ENCODE results near the gene NOS1AP.

Gene NOS1AP

DNA sequence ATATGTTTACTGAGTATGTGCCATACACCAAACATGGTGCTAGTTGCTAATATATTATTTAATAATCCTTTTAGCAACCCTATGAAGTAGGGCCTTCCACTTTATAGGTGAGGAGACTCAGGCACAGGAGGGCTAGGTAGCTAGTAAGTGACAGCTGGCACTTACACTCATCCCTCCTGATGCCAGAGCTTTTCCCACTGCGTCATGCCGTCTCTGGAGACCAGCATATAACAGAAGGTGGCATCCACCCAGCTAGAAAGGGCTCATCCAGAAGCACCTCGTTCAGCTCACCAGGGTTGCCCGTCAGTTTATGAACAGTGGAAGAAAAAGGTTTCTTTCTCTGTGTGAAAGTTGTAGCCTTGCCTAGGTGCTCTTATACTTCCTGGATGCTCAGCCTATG is 108.9 kb downstream of the NOS1AP start:
- H3K4me3 ChIP-seq (ENCODE audit: low read depth, low read length), result no peak overlapping the region
- TF ChIP-seq POLR2A (IDR thresholded peaks at IDR 0.05; ENCODE audit: extremely low read depth, insufficient read length) (no peak), MYC (IDR thresholded peaks at IDR 0.05; ENCODE audit: low read depth, low read length) (no peak)
- TF ChIP-seq, protein P1, sequence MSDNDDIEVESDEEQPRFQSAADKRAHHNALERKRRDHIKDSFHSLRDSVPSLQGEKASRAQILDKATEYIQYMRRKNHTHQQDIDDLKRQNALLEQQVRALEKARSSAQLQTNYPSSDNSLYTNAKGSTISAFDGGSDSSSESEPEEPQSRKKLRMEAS (IDR thresholded peaks at IDR 0.05; ENCODE audit: low read depth, low read length), result no peak
- TF ChIP-seq, protein P2, sequence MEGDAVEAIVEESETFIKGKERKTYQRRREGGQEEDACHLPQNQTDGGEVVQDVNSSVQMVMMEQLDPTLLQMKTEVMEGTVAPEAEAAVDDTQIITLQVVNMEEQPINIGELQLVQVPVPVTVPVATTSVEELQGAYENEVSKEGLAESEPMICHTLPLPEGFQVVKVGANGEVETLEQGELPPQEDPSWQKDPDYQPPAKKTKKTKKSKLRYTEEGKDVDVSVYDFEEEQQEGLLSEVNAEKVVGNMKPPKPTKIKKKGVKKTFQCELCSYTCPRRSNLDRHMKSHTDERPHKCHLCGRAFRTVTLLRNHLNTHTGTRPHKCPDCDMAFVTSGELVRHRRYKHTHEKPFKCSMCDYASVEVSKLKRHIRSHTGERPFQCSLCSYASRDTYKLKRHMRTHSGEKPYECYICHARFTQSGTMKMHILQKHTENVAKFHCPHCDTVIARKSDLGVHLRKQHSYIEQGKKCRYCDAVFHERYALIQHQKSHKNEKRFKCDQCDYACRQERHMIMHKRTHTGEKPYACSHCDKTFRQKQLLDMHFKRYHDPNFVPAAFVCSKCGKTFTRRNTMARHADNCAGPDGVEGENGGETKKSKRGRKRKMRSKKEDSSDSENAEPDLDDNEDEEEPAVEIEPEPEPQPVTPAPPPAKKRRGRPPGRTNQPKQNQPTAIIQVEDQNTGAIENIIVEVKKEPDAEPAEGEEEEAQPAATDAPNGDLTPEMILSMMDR (IDR thresholded peaks at IDR 0.05; ENCODE audit: low read depth, low read length), result no peak
- DNase-seq (ENCODE audit: low read depth), result no peak

DNA sequence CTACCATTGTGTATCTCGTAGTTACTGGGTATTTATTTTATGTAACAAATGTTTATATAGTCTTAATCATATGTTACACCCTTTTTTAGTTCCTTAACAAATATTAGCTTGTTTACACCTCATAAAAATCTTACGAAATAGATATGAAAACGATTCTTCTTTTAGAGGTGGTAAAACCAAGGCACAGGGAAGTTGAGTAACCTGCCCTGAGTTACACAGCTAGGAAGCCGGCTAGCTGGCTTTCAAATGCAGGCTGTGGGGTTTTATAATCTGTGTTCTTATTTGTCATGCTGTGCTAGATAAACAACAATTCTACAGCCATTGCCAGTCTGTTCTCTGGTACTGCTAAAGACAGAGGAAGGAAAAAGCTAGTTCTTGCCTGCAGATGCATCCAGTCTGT is 109.6 kb downstream of the NOS1AP start:
- TF ChIP-seq, protein P1 (IDR thresholded peaks at IDR 0.05; ENCODE audit: low read depth, low read length), result no peak
- TF ChIP-seq POLR2A (IDR thresholded peaks at IDR 0.05; ENCODE audit: extremely low read depth, insufficient read length) (no peak), MYC (IDR thresholded peaks at IDR 0.05; ENCODE audit: low read depth, low read length) (no peak)
- TF ChIP-seq, protein P2 (IDR thresholded peaks at IDR 0.05; ENCODE audit: low read depth, low read length), result no peak
- H3K4me3 ChIP-seq (ENCODE audit: low read depth, low read length), result no peak overlapping the region
- DNase-seq (ENCODE audit: low read depth), result no peak

DNA sequence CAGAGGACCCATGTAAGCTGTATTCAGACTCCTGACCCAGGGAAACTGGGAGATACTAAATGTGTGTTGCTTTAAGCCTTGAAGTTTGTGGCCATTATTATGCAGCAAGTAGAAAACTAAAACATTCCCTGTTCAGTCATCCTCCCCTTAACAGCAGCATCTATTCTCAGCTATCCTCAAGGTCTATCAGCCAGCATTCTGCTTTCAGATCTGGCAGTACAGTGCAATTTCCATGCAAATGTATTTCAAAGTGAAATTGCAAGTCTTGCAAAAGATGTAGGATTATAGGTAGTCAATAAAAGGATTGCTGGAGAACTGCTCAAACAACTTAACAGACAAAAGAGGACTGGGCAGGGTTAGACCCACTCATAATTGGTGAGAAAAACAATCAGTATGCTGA is 111.3 kb downstream of the NOS1AP start:
- H3K4me3 ChIP-seq (ENCODE audit: low read depth, low read length), result no peak overlapping the region
- no peak for DNase-seq (ENCODE audit: low read depth)
- TF ChIP-seq POLR2A (IDR thresholded peaks at IDR 0.05; ENCODE audit: extremely low read depth, insufficient read length) (no peak), MYC (IDR thresholded peaks at IDR 0.05; ENCODE audit: low read depth, low read length) (no peak)
- TF ChIP-seq, protein P1 (IDR thresholded peaks at IDR 0.05; ENCODE audit: low read depth, low read length), result no peak
- TF ChIP-seq, protein P2 (IDR thresholded peaks at IDR 0.05; ENCODE audit: low read depth, low read length), result no peak

DNA sequence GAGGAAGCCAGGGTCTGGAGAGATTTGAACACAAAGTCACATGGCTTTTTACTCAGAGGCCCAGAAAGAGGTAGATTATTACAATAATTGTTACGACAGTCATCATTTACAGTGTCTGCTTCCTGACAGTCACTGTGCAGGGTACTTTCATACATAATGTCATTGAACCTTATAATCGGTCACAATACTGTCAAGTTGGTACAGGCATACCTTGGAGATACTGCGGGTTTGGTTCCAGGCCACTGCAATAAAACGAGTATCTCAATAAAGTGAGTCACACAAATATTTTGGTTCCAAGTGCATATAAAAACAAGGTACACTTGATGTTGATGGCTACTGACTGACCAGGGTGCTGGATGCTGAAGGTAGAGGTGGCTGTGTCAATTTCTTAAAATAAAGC is 112.6 kb downstream of the NOS1AP start:
- TF ChIP-seq, protein P2 (IDR thresholded peaks at IDR 0.05; ENCODE audit: low read depth, low read length), result no peak
- TF ChIP-seq MYC (IDR thresholded peaks at IDR 0.05; ENCODE audit: low read depth, low read length) (no peak), POLR2A (IDR thresholded peaks at IDR 0.05; ENCODE audit: extremely low read depth, insufficient read length) (no peak)
- TF ChIP-seq, protein P1 (IDR thresholded peaks at IDR 0.05; ENCODE audit: low read depth, low read length), result no peak
- H3K4me3 ChIP-seq (ENCODE audit: low read depth, low read length), result no peak overlapping the region
- DNase-seq (ENCODE audit: low read depth), result no peak

DNA sequence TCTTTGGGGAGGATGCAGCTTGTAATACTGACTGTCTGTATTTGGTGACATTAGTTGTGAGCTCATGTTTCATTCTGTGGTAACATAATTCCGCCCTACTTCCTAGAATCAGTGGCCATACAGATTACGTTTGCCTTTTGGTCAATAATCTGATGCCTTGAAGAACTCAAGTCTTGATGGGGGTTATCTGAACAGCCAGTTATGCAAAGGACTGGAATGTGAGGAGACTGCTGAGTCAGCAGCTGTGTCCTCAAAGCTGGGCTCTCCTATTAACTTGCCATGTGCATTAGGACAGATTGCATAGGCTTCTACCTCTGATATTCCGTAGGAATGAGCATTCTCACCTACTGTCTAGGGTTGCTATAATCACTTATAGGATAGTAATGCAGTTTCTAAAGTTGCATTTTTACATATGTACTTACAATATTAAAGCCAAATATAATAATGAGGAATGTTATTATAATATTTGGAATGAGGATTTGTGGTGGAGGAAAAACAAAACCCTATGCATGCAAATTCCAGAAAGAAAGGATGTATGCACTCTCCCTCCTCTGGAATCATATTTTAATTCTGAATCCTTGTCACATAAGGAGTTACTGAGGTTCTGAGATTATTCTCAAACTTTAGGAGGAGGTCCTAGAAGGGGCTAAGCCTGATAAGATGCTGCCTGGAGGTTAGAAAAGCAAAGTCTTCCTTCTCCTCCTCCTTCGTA is 116.0 kb downstream of the NOS1AP start:
- H3K4me3 ChIP-seq (ENCODE audit: low read depth, low read length), result no peak overlapping the region
- no peak for TF ChIP-seq MYC (IDR thresholded peaks at IDR 0.05; ENCODE audit: low read depth, low read length)
- TF ChIP-seq, protein P2 (IDR thresholded peaks at IDR 0.05; ENCODE audit: low read depth, low read length), result no peak
- TF ChIP-seq, protein P1 (IDR thresholded peaks at IDR 0.05; ENCODE audit: low read depth, low read length), result no peak
- TF ChIP-seq POLR2A (IDR thresholded peaks at IDR 0.05; ENCODE audit: extremely low read depth, insufficient read length), result no peak
- no peak for DNase-seq (ENCODE audit: low read depth)
